IMR-90 (cell line): ENCODE measurements around the gene FAM186B. TPM values are rescaled to one million over a fixed set of nuclear protein-coding genes. Genes with fewer than 3 reads are reported as not detected.

Experiments used
- ATAC-seq: fragments of 200-7000 bp; cut with Tn5 transposase; 2 replicates; pipeline ENCODE4 v1.9.1; 2020; ENCODE audit warnings: low read depth, mild to moderate bottlenecking, moderate library complexity
- BruUV-seq: library from RNA; stranded (reverse); fragments of 400-500 nt; replicated peaks from 2 replicates; lab custom pipeline; 2021; lab: Mats Ljungman, UMichigan
- CTCF ChIA-PET: fragments of 300-600 bp; formaldehyde crosslinking; extraction: SDS; loops from one replicate; lab custom pipeline; 2021; ENCODE audit warnings: antibody characterized with exemption; lab: Yijun Ruan, JAX
- POLR2A ChIA-PET: fragments of 300-600 bp; sonication (Branson Sonifier 250); formaldehyde crosslinking; loops from one replicate; lab custom pipeline; 2022; ENCODE audit warnings: antibody characterized with exemption; ENCODE audit not compliant: unreplicated experiment; lab: Charles Lee
- DNase-seq: peaks from one replicate; pipeline ENCODE4 v3.0.0; 2013
- H2AFZ ChIP-seq: replicated peaks from 2 replicates; pipeline ENCODE3; 2013; ENCODE audit warnings: low read length, mild to moderate bottlenecking; ENCODE audit not compliant: poor library complexity
- H2AK5ac ChIP-seq: 2 replicates; pipeline ENCODE4 v1.6.1; 2013; ENCODE audit warnings: low read depth, low read length, inconsistent platforms
- H2AK9ac ChIP-seq: replicated peaks from 2 replicates; pipeline ENCODE3; 2013; ENCODE audit warnings: mild to moderate bottlenecking, low read depth, low read length, moderate library complexity; ENCODE audit not compliant: poor library complexity
- H2BK120ac ChIP-seq: 2 replicates; pipeline ENCODE4 v1.6.1; 2013; ENCODE audit warnings: low read depth, low read length, inconsistent platforms
- H2BK15ac ChIP-seq: 3 replicates; pipeline ENCODE4 v1.6.1; 2013; ENCODE audit warnings: low read depth, low read length, inconsistent platforms
- H2BK20ac ChIP-seq: 2 replicates; pipeline ENCODE4 v1.6.1; 2013; ENCODE audit warnings: low read depth, mild to moderate bottlenecking, inconsistent platforms, low read length, moderate library complexity
- H2BK5ac ChIP-seq: 2 replicates; pipeline ENCODE4 v1.6.1; 2013; ENCODE audit warnings: mild to moderate bottlenecking, low read depth, low read length, inconsistent platforms; ENCODE audit not compliant: poor library complexity, severe bottlenecking
- H3K14ac ChIP-seq: replicated peaks from 2 replicates; pipeline ENCODE4 v1.6.1; 2013; ENCODE audit warnings: low read depth, low read length, inconsistent platforms
- H3K18ac ChIP-seq: 2 replicates; pipeline ENCODE4 v1.6.1; 2013; ENCODE audit warnings: low read depth, low read length, control low read depth
- H3K23ac ChIP-seq: 2 replicates; pipeline ENCODE4 v1.6.1; 2013; ENCODE audit warnings: low read depth, low read length, inconsistent platforms
- H3K27ac ChIP-seq: 2 replicates; pipeline ENCODE4 v1.5.1; 2013; ENCODE audit warnings: mild to moderate bottlenecking, control low read depth, low read length; ENCODE audit not compliant: insufficient read depth
- H3K27me3 ChIP-seq: 2 replicates; pipeline ENCODE4 v1.6.1; 2013; ENCODE audit warnings: low read length; ENCODE audit not compliant: control insufficient read depth, insufficient read depth
- H3K36me3 ChIP-seq: 2 replicates; pipeline ENCODE4 v1.6.1; 2013; ENCODE audit warnings: low read length, mixed read lengths; ENCODE audit not compliant: control insufficient read depth, insufficient read depth
- H3K4ac ChIP-seq: 2 replicates; pipeline ENCODE4 v1.6.1; 2013; ENCODE audit warnings: low read depth, low read length, inconsistent platforms
- H3K4me1 ChIP-seq: 2 replicates; pipeline ENCODE4 v1.6.1; 2013; ENCODE audit warnings: low read length, mixed read lengths; ENCODE audit not compliant: control insufficient read depth, insufficient read depth
- H3K4me2 ChIP-seq: 2 replicates; pipeline ENCODE4 v1.6.1; 2013; ENCODE audit warnings: low read depth, mild to moderate bottlenecking, control low read depth, low read length, moderate library complexity
- H3K4me3 ChIP-seq: 2 replicates; pipeline ENCODE4 v1.5.1; 2013; ENCODE audit warnings: low read depth, mild to moderate bottlenecking, control low read depth, low read length, moderate library complexity; ENCODE audit not compliant: insufficient read depth
- H3K56ac ChIP-seq: 2 replicates; pipeline ENCODE4 v1.6.1; 2013; ENCODE audit warnings: low read length, inconsistent platforms; ENCODE audit not compliant: insufficient read depth; ENCODE audit errors: extremely low read depth
- H3K79me1 ChIP-seq, 2 experiments: 2 replicates each; pipeline ENCODE4 v1.6.1; 2013; ENCODE audit warnings: low read length in 2 of 2, inconsistent platforms in 1 of 2, low read depth in 1 of 2
- H3K9ac ChIP-seq: 2 replicates; pipeline ENCODE4 v1.6.1; 2013; ENCODE audit warnings: low read depth, low read length, control low read depth
- H3K9me1 ChIP-seq: 2 replicates; pipeline ENCODE4 v1.6.1; 2013; ENCODE audit warnings: low read length, inconsistent platforms; ENCODE audit not compliant: insufficient read depth
- H3K9me3 ChIP-seq: 2 replicates; pipeline ENCODE4 v1.6.1; 2013; ENCODE audit warnings: low read length; ENCODE audit not compliant: control insufficient read depth, insufficient read depth
- H4K20me1 ChIP-seq: 2 replicates; pipeline ENCODE4 v1.6.1; 2013; ENCODE audit warnings: low read length, inconsistent platforms; ENCODE audit not compliant: insufficient read depth
- H4K5ac ChIP-seq: 2 replicates; pipeline ENCODE4 v1.6.1; 2013; ENCODE audit warnings: mild to moderate bottlenecking, low read depth, low read length, control low read depth
- H4K8ac ChIP-seq, 2 experiments: 2 replicates each; pipeline ENCODE4 v1.6.1; 2013; ENCODE audit warnings: low read depth in 2 of 2, low read length in 2 of 2, control low read depth in 1 of 2, inconsistent platforms in 1 of 2
- H4K91ac ChIP-seq: 2 replicates; pipeline ENCODE4 v1.6.1; 2013; ENCODE audit warnings: low read depth, low read length, inconsistent platforms; ENCODE audit not compliant: insufficient read depth
- BHLHE40 ChIP-seq: fragments of 150-350 bp; IDR thresholded peaks from 2 replicates; pipeline ENCODE4 v1.6.1; 2016; ENCODE audit warnings: mild to moderate bottlenecking, low read depth, low read length
- CEBPB ChIP-seq: IDR thresholded peaks from 2 replicates; pipeline ENCODE4 v1.6.1; 2012; ENCODE audit warnings: low read depth, low read length, improper control_type of control experiment
- CHD1 ChIP-seq: IDR thresholded peaks from 2 replicates; pipeline ENCODE4 v1.6.1; 2012; ENCODE audit warnings: low read depth, low read length, improper control_type of control experiment
- FOS ChIP-seq: fragments of 150-350 bp; IDR thresholded peaks from 2 replicates; pipeline ENCODE4 v1.6.1; 2016; ENCODE audit warnings: low read depth, low read length
- MAFK ChIP-seq: IDR thresholded peaks from 2 replicates; pipeline ENCODE4 v1.6.1; 2012; ENCODE audit warnings: low read depth, low read length, improper control_type of control experiment
- MAZ ChIP-seq: IDR thresholded peaks from 2 replicates; pipeline ENCODE4 v1.6.1; 2012; ENCODE audit warnings: low read depth, mild to moderate bottlenecking, low read length, improper control_type of control experiment, moderate library complexity, borderline replicate concordance
- MXI1 ChIP-seq: IDR thresholded peaks from 2 replicates; pipeline ENCODE4 v1.6.1; 2012; ENCODE audit warnings: low read depth, mild to moderate bottlenecking, low read length, moderate library complexity, borderline replicate concordance
- POLR2A ChIP-seq: IDR thresholded peaks from 2 replicates; pipeline ENCODE4 v1.6.1; 2012; ENCODE audit warnings: mild to moderate bottlenecking, low read depth, low read length
- RAD21 ChIP-seq: IDR thresholded peaks from 2 replicates; pipeline ENCODE4 v1.6.1; 2012; ENCODE audit warnings: low read length, improper control_type of control experiment
- RCOR1 ChIP-seq: IDR thresholded peaks from 2 replicates; pipeline ENCODE4 v1.6.1; 2012; ENCODE audit warnings: mild to moderate bottlenecking, low read length, improper control_type of control experiment; ENCODE audit not compliant: insufficient replicate concordance
- RFX5 ChIP-seq: IDR thresholded peaks from 2 replicates; pipeline ENCODE4 v1.8.0; 2012; ENCODE audit warnings: low read depth, mild to moderate bottlenecking, low read length, moderate library complexity
- SMC3 ChIP-seq: fragments of 150-350 bp; IDR thresholded peaks from 2 replicates; pipeline ENCODE4 v1.6.1; 2016; ENCODE audit warnings: low read depth, mild to moderate bottlenecking, antibody characterized with exemption, low read length, moderate library complexity
- WGBS, 2 experiments: methylation state at CpG; one replicate each; pipeline versions ENCODE4 v1.1.5 to v1.1.7; 2013; ENCODE audit warnings: missing lambda C conversion rate in 2 of 2; ENCODE audit not compliant: insufficient read length in 1 of 2; ENCODE audit errors: extremely low coverage in 2 of 2; 5-methylcytosine and 5-hydroxymethylcytosine counted together
- dilution Hi-C: fragments of 300-500 bp; cut with HindIII; formaldehyde crosslinking; loops from one replicate; pipeline ENCODE4 v1.14.3; 2018; ENCODE audit warnings: low sequenced_read_pairs; ENCODE audit not compliant: unreplicated experiment
- in situ Hi-C: fragments of 300-500 bp; cut with MboI; formaldehyde crosslinking; loops from 3 replicates; pipeline ENCODE4 v1.14.3; 2019; ENCODE audit warnings: low sequenced_read_pairs, inconsistent platforms, mixed read lengths
- intact Hi-C: fragments of 100-400 bp; cut with micrococcal nuclease; formaldehyde crosslinking; loops from 2 replicates; pipeline ENCODE4 v1.10.0; 2022
- polyA plus RNA-seq, 3 experiments: library from polyadenylated mRNA; depleted of rRNA; stranded (reverse); fragments of >200 nt; gene quantifications; 2 replicates each; pipeline ENCODE4 v1.2.3, GENCODE V29; 2012; ENCODE audit warnings: low replicate concordance in 1 of 3
- total RNA-seq: library from RNA; depleted of rRNA; stranded (reverse); fragments of >200 nt; gene quantifications from 2 replicates; pipeline ENCODE4 v1.2.3, GENCODE V29; 2012
- TF ChIP-seq, protein P1 (sequence below): fragments of 150-350 bp; IDR thresholded peaks from 2 replicates; pipeline ENCODE4 v1.6.1; 2017; ENCODE audit warnings: mild to moderate bottlenecking, antibody characterized with exemption, low read length, low read depth
- TF ChIP-seq, protein P2 (sequence below): conservative IDR thresholded peaks from 2 replicates; pipeline ENCODE4 v1.5.1; 2012; ENCODE audit warnings: mild to moderate bottlenecking, low read depth, low read length, improper control_type of control experiment
- TF ChIP-seq, protein P3 (sequence below): fragments of 150-350 bp; IDR thresholded peaks from 2 replicates; pipeline ENCODE4 v1.6.1; 2016; ENCODE audit warnings: low read depth, mild to moderate bottlenecking, low read length, moderate library complexity, borderline replicate concordance

The FAM186B gene
- total and polyA plus RNA-seq, 2 of the 4 experiments (the other 2 are of a cell fraction): 0.10 to 0.18 TPM

DNA sequence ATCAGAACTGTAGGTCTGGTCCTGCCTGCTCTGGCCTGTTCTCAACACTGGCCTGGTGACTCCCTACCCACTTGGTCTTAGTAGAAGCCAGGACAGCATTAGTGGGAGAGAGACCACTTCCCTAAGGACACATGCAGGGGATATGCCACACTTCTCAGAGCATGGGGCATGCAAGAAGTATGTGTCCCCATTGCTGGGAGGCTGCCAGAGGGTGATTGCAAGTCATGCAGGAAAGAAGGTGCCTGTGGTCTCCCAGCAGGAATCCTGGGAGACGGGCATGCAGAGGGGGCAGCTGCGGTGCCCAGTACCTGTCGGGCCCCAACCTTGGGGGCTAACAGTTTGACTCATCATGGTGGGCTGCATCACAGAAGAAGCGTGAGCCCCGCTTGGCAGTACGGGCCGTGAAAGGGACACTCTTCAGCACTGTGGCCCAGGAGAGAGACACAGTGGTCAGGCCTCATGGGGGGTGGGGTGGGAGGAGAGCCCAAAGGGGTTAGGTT lies 40.9 kb upstream of the FAM186B start:
- Histone ChIP-seq H2AK5ac (no peak overlapping the region), H3K27me3 (no peaks in the 10 kb centered on the region), H4K91ac (no peak overlapping the region), H3K4me2 (no peak overlapping the region), H3K9ac (no peak overlapping the region), H2BK120ac (no peak overlapping the region), H3K4ac (no peak overlapping the region), H3K18ac (no peak overlapping the region), H3K27ac (no peak overlapping the region), H4K5ac (no peak overlapping the region), H3K56ac (no peak overlapping the region), H3K36me3 (peaks cover 78% of the 10 kb centered on the region), H4K8ac (no peak overlapping the region), H3K23ac (no peak overlapping the region), H3K4me3 (no peak overlapping the region), H2AK9ac (no peak overlapping the region), H2BK15ac (no peak overlapping the region), H3K79me1 (no peaks in the 10 kb centered on the region), H3K9me1 (0 out of 2 replicates have a peak, but pooled peaks cover 4% of the 10 kb centered on the region), H2BK5ac (no peak overlapping the region), H2AFZ (no peak overlapping the region), H2BK20ac (no peak overlapping the region), H4K20me1 (0 out of 2 replicates have a peak, but pooled peaks cover 4% of the 10 kb centered on the region), H3K14ac (no peak overlapping the region), H3K4me1 (no peaks in the 10 kb centered on the region), H3K9me3 (no peaks in the 10 kb centered on the region)
- BruUV-seq: no TSS peak
- in situ Hi-C loops (no loop called here), dilution Hi-C loops (no loop called here), intact Hi-C loops (no loop called here)
- ATAC-seq (no peak), DNase-seq (no peak)
- TF ChIP-seq MAFK (no peak), RCOR1 (no peak), MXI1 (no peak), CEBPB (no peak), POLR2A (no peak), CHD1 (no peak), MAZ (no peak), BHLHE40 (no peak), SMC3 (no peak), RAD21 (no peak), FOS (no peak), RFX5 (no peak)
- TF ChIP-seq, protein P1, sequence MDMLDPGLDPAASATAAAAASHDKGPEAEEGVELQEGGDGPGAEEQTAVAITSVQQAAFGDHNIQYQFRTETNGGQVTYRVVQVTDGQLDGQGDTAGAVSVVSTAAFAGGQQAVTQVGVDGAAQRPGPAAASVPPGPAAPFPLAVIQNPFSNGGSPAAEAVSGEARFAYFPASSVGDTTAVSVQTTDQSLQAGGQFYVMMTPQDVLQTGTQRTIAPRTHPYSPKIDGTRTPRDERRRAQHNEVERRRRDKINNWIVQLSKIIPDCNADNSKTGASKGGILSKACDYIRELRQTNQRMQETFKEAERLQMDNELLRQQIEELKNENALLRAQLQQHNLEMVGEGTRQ: no peak
- TF ChIP-seq, protein P2, sequence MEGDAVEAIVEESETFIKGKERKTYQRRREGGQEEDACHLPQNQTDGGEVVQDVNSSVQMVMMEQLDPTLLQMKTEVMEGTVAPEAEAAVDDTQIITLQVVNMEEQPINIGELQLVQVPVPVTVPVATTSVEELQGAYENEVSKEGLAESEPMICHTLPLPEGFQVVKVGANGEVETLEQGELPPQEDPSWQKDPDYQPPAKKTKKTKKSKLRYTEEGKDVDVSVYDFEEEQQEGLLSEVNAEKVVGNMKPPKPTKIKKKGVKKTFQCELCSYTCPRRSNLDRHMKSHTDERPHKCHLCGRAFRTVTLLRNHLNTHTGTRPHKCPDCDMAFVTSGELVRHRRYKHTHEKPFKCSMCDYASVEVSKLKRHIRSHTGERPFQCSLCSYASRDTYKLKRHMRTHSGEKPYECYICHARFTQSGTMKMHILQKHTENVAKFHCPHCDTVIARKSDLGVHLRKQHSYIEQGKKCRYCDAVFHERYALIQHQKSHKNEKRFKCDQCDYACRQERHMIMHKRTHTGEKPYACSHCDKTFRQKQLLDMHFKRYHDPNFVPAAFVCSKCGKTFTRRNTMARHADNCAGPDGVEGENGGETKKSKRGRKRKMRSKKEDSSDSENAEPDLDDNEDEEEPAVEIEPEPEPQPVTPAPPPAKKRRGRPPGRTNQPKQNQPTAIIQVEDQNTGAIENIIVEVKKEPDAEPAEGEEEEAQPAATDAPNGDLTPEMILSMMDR: no peak
- TF ChIP-seq, protein P3, sequence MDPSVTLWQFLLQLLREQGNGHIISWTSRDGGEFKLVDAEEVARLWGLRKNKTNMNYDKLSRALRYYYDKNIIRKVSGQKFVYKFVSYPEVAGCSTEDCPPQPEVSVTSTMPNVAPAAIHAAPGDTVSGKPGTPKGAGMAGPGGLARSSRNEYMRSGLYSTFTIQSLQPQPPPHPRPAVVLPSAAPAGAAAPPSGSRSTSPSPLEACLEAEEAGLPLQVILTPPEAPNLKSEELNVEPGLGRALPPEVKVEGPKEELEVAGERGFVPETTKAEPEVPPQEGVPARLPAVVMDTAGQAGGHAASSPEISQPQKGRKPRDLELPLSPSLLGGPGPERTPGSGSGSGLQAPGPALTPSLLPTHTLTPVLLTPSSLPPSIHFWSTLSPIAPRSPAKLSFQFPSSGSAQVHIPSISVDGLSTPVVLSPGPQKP: no peak
- POLR2A ChIA-PET: no interaction called here
- CTCF ChIA-PET: no interaction called here
- 100% methylated on average over 3 of the region's 7 CpGs; no CpG with 5 or more reads in 1 of the 2 experiments for whole genome bisulfite sequencing, 2 experiments
